K562 (cell line): ENCODE data around the gene CERS6. TPM values are rescaled to one million over a fixed set of nuclear protein-coding genes. Genes with fewer than 3 reads are reported as not detected.

Experiments used
- CBFA2T3 ChIP-seq: fragments of 450-650 bp; IDR thresholded peaks from 2 replicates; pipeline ENCODE4 v1.6.1; 2017
- CTCFL ChIP-seq: IDR thresholded peaks from 2 replicates; pipeline ENCODE4 v1.6.1; 2011; ENCODE audit warnings: borderline replicate concordance, low read depth, mild to moderate bottlenecking, moderate library complexity, low read length; ENCODE audit not compliant: insufficient read depth, poor library complexity, severe bottlenecking
- GTF2E2 ChIP-seq: fragments of 200-800 bp; sonication (Bioruptor generic); IDR thresholded peaks from 2 replicates; pipeline ENCODE4 v1.6.1; 2016; ENCODE audit warnings: missing genetic modification characterization, missing compliant biosample characterization
- HNRNPLL ChIP-seq: fragments of 200-400 bp; formaldehyde crosslinking; IDR thresholded peaks from 2 replicates; pipeline ENCODE4 v1.6.1; 2017; ENCODE audit warnings: low read length, low read depth, mild to moderate bottlenecking; ENCODE audit not compliant: poor library complexity, severe bottlenecking
- JUN ChIP-seq, 2 experiments: sonication (generic) in 1 of 2; formaldehyde crosslinking in 1 of 2; IDR thresholded peaks; 2 replicates each; pipeline versions ENCODE4 v1.6.1 to v1.8.0; 2012 to 2022; ENCODE audit warnings: borderline replicate concordance in 2 of 2, mild to moderate bottlenecking in 2 of 2, improper control_type of control experiment in 1 of 2, low read depth in 1 of 2, low read length in 1 of 2, missing genetic modification reagents in 1 of 2
- NFE2L1 ChIP-seq: fragments of 450-650 bp; IDR thresholded peaks from 2 replicates; pipeline ENCODE4 v1.6.1; 2016; ENCODE audit warnings: missing genetic modification characterization, low read depth, mild to moderate bottlenecking, missing compliant biosample characterization, moderate library complexity, borderline replicate concordance
- NFIC ChIP-seq: fragments of 450-650 bp; IDR thresholded peaks from 2 replicates; pipeline ENCODE4 v1.6.1; 2017; ENCODE audit warnings: mild to moderate bottlenecking, inconsistent platforms
- PHTF2 ChIP-seq: fragments of 250-450 bp; sonication (Bioruptor Pico); IDR thresholded peaks from 2 replicates; pipeline ENCODE4 v1.5.0; 2021; ENCODE audit warnings: mild to moderate bottlenecking
- POLR2A ChIP-seq: fragments of 450-650 bp; conservative IDR thresholded peaks from 2 replicates; pipeline ENCODE4 v1.6.1; 2016
- ZNF431 ChIP-seq: sonication (generic); formaldehyde crosslinking; IDR thresholded peaks from 2 replicates; pipeline ENCODE4 v1.8.0; 2022; ENCODE audit warnings: mild to moderate bottlenecking, missing genetic modification reagents
- ZNF511 ChIP-seq: sonication (generic); formaldehyde crosslinking; IDR thresholded peaks from 2 replicates; pipeline ENCODE4 v1.8.0; 2022; ENCODE audit warnings: mild to moderate bottlenecking, missing genetic modification reagents
- ZNF57 ChIP-seq: fragments of 450-650 bp; formaldehyde crosslinking; IDR thresholded peaks from 2 replicates; pipeline ENCODE4 v1.4.0; 2020; ENCODE audit warnings: mild to moderate bottlenecking, moderate library complexity
- polyA plus RNA-seq, 8 experiments: library from polyadenylated mRNA; depleted of rRNA in 4 of 8; stranded (reverse) in 5 of 8; unstranded in 3 of 8; fragments of >200 nt; fragmentation: Nextera tagmentation in 2 of 8; fragmentation: Illumina TruSeq in 1 of 8; extraction: Ambion mirVana in 2 of 8; extraction: Trizol in 1 of 8; gene quantifications; 2 replicates each; pipeline versions ENCODE4 v1.2.1 to v1.2.3, GENCODE V29; 2011 to 2014; ENCODE audit warnings: inconsistent platforms in 1 of 8, missing spikeins in 1 of 8
- total RNA-seq, 7 experiments: library from RNA; depleted of rRNA in 6 of 7; stranded (reverse); fragments of >200 nt in 6 of 7; fragmentation: Illumina TruSeq in 2 of 7; extraction: Trizol in 2 of 7; gene quantifications; 2 replicates each; pipeline versions ENCODE4 v1.2.1 to v1.2.3, GENCODE V29; 2011 to 2021; ENCODE audit warnings: low replicate concordance in 1 of 7
- TF ChIP-seq, protein P1 (sequence below): fragments of 250-450 bp; sonication (Bioruptor Pico); IDR thresholded peaks from 2 replicates; pipeline ENCODE4 v1.8.0; 2021; ENCODE audit warnings: mild to moderate bottlenecking, moderate library complexity
- TF ChIP-seq, protein P2 (sequence below): fragments of 250-450 bp; sonication (Bioruptor Pico); IDR thresholded peaks from 2 replicates; pipeline ENCODE4 v1.9.0; 2021; ENCODE audit warnings: mild to moderate bottlenecking, inconsistent platforms
- TF ChIP-seq, protein P3 (sequence below): fragments of 450-650 bp; formaldehyde crosslinking; IDR thresholded peaks from 2 replicates; pipeline ENCODE4 v1.4.0; 2022; ENCODE audit warnings: missing genetic modification characterization
- TF ChIP-seq, protein P4 (sequence below): fragments of 250-450 bp; sonication (Bioruptor Pico); IDR thresholded peaks from 2 replicates; pipeline ENCODE4 v1.8.0; 2022; ENCODE audit warnings: inconsistent platforms, mild to moderate bottlenecking, moderate library complexity, borderline replicate concordance

Gene CERS6
- total and polyA plus RNA-seq, 9 of the 15 experiments (the other 6 are each of a cell fraction or from before 2014, with no cell fraction given): 1.6 to 13.6 (median 11.4) TPM

GRCh38 chr2:168455645-168456520, at the start of gene CERS6 (continued):
- TF ChIP-seq, protein P1, sequence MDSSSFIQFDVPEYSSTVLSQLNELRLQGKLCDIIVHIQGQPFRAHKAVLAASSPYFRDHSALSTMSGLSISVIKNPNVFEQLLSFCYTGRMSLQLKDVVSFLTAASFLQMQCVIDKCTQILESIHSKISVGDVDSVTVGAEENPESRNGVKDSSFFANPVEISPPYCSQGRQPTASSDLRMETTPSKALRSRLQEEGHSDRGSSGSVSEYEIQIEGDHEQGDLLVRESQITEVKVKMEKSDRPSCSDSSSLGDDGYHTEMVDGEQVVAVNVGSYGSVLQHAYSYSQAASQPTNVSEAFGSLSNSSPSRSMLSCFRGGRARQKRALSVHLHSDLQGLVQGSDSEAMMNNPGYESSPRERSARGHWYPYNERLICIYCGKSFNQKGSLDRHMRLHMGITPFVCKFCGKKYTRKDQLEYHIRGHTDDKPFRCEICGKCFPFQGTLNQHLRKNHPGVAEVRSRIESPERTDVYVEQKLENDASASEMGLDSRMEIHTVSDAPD: no peak
- TF ChIP-seq ZNF431 (CRISPR knock-in tag): peak; percentile 96
- TF ChIP-seq NFE2L1 (tag): no peak
- peak; percentile 75 for TF ChIP-seq POLR2A
- TF ChIP-seq, protein P2, sequence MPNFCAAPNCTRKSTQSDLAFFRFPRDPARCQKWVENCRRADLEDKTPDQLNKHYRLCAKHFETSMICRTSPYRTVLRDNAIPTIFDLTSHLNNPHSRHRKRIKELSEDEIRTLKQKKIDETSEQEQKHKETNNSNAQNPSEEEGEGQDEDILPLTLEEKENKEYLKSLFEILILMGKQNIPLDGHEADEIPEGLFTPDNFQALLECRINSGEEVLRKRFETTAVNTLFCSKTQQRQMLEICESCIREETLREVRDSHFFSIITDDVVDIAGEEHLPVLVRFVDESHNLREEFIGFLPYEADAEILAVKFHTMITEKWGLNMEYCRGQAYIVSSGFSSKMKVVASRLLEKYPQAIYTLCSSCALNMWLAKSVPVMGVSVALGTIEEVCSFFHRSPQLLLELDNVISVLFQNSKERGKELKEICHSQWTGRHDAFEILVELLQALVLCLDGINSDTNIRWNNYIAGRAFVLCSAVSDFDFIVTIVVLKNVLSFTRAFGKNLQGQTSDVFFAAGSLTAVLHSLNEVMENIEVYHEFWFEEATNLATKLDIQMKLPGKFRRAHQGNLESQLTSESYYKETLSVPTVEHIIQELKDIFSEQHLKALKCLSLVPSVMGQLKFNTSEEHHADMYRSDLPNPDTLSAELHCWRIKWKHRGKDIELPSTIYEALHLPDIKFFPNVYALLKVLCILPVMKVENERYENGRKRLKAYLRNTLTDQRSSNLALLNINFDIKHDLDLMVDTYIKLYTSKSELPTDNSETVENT: peak; percentile 70
- TF ChIP-seq ZNF511 (CRISPR knock-in tag): peak; percentile 99
- TF ChIP-seq, protein P3, sequence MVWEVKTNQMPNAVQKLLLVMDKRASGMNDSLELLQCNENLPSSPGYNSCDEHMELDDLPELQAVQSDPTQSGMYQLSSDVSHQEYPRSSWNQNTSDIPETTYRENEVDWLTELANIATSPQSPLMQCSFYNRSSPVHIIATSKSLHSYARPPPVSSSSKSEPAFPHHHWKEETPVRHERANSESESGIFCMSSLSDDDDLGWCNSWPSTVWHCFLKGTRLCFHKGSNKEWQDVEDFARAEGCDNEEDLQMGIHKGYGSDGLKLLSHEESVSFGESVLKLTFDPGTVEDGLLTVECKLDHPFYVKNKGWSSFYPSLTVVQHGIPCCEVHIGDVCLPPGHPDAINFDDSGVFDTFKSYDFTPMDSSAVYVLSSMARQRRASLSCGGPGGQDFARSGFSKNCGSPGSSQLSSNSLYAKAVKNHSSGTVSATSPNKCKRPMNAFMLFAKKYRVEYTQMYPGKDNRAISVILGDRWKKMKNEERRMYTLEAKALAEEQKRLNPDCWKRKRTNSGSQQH (CRISPR knock-in tag): no peak
- TF ChIP-seq PHTF2 (CRISPR knock-in tag): no peak
- TF ChIP-seq JUN (IDR thresholded peaks at IDR 0.05; ENCODE audit: borderline replicate concordance, low read depth, low read length): peak; percentile 38; the same call in 1 of the 2 replicates
- peak; percentile 95; the same call in 1 of the 2 replicates for TF ChIP-seq JUN (CRISPR knock-in tag; IDR thresholded peaks at IDR 0.05; ENCODE audit: borderline replicate concordance)
- peak; percentile 74; the same call in 1 of the 2 replicates for TF ChIP-seq GTF2E2 (tag)
- TF ChIP-seq CBFA2T3: no peak
- TF ChIP-seq HNRNPLL: peak; percentile 83
- no peak for TF ChIP-seq CTCFL
- no peak for TF ChIP-seq ZNF57 (CRISPR knock-in tag)
- TF ChIP-seq NFIC: no peak
- TF ChIP-seq, protein P4, sequence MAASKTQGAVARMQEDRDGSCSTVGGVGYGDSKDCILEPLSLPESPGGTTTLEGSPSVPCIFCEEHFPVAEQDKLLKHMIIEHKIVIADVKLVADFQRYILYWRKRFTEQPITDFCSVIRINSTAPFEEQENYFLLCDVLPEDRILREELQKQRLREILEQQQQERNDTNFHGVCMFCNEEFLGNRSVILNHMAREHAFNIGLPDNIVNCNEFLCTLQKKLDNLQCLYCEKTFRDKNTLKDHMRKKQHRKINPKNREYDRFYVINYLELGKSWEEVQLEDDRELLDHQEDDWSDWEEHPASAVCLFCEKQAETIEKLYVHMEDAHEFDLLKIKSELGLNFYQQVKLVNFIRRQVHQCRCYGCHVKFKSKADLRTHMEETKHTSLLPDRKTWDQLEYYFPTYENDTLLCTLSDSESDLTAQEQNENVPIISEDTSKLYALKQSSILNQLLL (CRISPR knock-in tag): no peak
